Hindlimb muscle (tissue), 1 donor: Measurements from ENCODE around the gene FLRT2. TPM values are rescaled to one million over a fixed set of nuclear protein-coding genes. Genes with fewer than 3 reads are reported as not detected.

Experiments used
- DNase-seq: peaks from one replicate; pipeline ENCODE4 v3.0.0-alpha.2; 2013
- polyA plus RNA-seq: library from polyadenylated mRNA; unstranded; fragments of 120-200 nt; gene quantifications from one replicate; pipeline ENCODE4 v1.2.1, GENCODE V29; 2013; ENCODE audit not compliant: insufficient read length

FLRT2 gene
- polyA plus RNA-seq, 1 donor = 104 TPM

GRCh38 chr14:85599939-85600338 lies 70.0 kb downstream of the FLRT2 start:
- no peak for DNase-seq

- no peak for DNase-seq
These were observed 71.3 kb downstream of the FLRT2 start for GRCh38 chr14:85601246-85601645.

GRCh38 chr14:85601690-85602089 lies 71.7 kb downstream of the FLRT2 start:
- DNase-seq = no peak

- no peak for DNase-seq
These were observed 72.4 kb downstream of the FLRT2 start for GRCh38 chr14:85602345-85602744.

- no peak for DNase-seq
These were observed 74.1 kb downstream of the FLRT2 start for GRCh38 chr14:85604021-85604420.

- DNase-seq = no peak
These were observed 74.8 kb downstream of the FLRT2 start for GRCh38 chr14:85604714-85605113.

GRCh38 chr14:85607651-85608081 lies 77.7 kb downstream of the FLRT2 start:
- DNase-seq = no peak

GRCh38 chr14:85613496-85613895 lies 83.6 kb downstream of the FLRT2 start:
- no peak for DNase-seq

- peak; percentile 46 for DNase-seq
These were observed 86.5 kb downstream of the FLRT2 start for GRCh38 chr14:85616386-85616885.

GRCh38 chr14:85616886-85617285 lies 86.9 kb downstream of the FLRT2 start:
- DNase-seq = no peak

GRCh38 chr14:85617791-85618190 lies 87.8 kb downstream of the FLRT2 start:
- DNase-seq = no peak

GRCh38 chr14:85618390-85618789 lies 88.4 kb downstream of the FLRT2 start:
- no peak for DNase-seq

- DNase-seq = no peak
These were observed 89.0 kb downstream of the FLRT2 start for GRCh38 chr14:85618978-85619377.

- no peak for DNase-seq
These were observed 89.9 kb downstream of the FLRT2 start for GRCh38 chr14:85619851-85620250.

- no peak for DNase-seq
These were observed 91.0 kb downstream of the FLRT2 start for GRCh38 chr14:85620947-85621346.

GRCh38 chr14:85622106-85622505 lies 92.2 kb downstream of the FLRT2 start:
- DNase-seq = no peak

GRCh38 chr14:85622986-85623685 lies 93.2 kb downstream of the FLRT2 start:
- no peak for DNase-seq

- no peak for DNase-seq
These were observed 96.1 kb downstream of the FLRT2 start for GRCh38 chr14:85625925-85626585.

GRCh38 chr14:85634205-85634604 lies 104.3 kb downstream of the FLRT2 start:
- no peak for DNase-seq

GRCh38 chr14:85644211-85644610 lies 114.3 kb downstream of the FLRT2 start:
- DNase-seq = no peak

GRCh38 chr14:85653029-85653428 lies 123.1 kb downstream of the FLRT2 start:
- DNase-seq = no peak

- no peak for DNase-seq
These were observed 130.4 kb downstream of the FLRT2 start for GRCh38 chr14:85660243-85660922.

GRCh38 chr14:85662096-85662495 lies 132.2 kb downstream of the FLRT2 start:
- DNase-seq = no peak

GRCh38 chr14:85663256-85663655 lies 133.3 kb downstream of the FLRT2 start:
- DNase-seq = no peak
